Upper lobe of left lung (tissue), 6 donors: ENCODE measurements around the gene MUC16. TPM values are rescaled to one million over a fixed set of nuclear protein-coding genes. Genes with fewer than 3 reads are reported as not detected.

Source experiments
- ATAC-seq, 2 donors: fragments of 200-7000 bp; cut with Tn5 transposase; one replicate each; pipeline ENCODE4 v1.9.1; 2022; ENCODE audit warnings: mild to moderate bottlenecking in 2 of 2, moderate library complexity in 2 of 2; ENCODE audit not compliant: low FRiP score in 2 of 2
- DNase-seq, 2 donors: peaks; one replicate each; pipeline ENCODE4 v3.0.0-alpha.2; 2019 to 2020
- H3K27ac ChIP-seq, 4 donors: fragments of 200-600 bp; sonication (generic); one replicate each; pipeline ENCODE4 v1.5.1; 2016 to 2019
- H3K27me3 ChIP-seq, 4 donors: fragments of 200-600 bp; sonication (generic); one replicate each; pipeline ENCODE4 v1.5.1; 2017 to 2019
- H3K36me3 ChIP-seq, 4 donors: fragments of 200-600 bp; sonication (generic); one replicate each; pipeline ENCODE4 v1.5.1; 2016 to 2019
- H3K4me1 ChIP-seq, 4 donors: fragments of 200-600 bp; sonication (generic); one replicate each; pipeline ENCODE4 v1.5.1; 2018 to 2019
- H3K4me3 ChIP-seq, 4 donors: fragments of 200-600 bp; sonication (generic); one replicate each; pipeline ENCODE4 v1.5.1; 2017 to 2019; ENCODE audit warnings: mild to moderate bottlenecking in 2 of 4, moderate library complexity in 1 of 4
- H3K9me3 ChIP-seq, 4 donors: fragments of 200-600 bp; sonication (generic); one replicate each; pipeline ENCODE4 v1.5.1; 2018 to 2019
- CTCF ChIP-seq, 6 experiments: fragments of 450-650 bp in 4 of 6; fragments of 200-600 bp in 2 of 6; sonication (generic) in 2 of 6; IDR thresholded peaks; one replicate each; pipeline ENCODE4 v1.5.1; 2016 to 2019; ENCODE audit warnings: antibody characterized with exemption in 6 of 6
- EP300 ChIP-seq, 4 donors: sonication (generic); formaldehyde crosslinking; IDR thresholded peaks; one replicate each; pipeline ENCODE4 v1.5.1; 2017; ENCODE audit warnings: antibody characterized with exemption in 4 of 4, control low read depth in 2 of 4
- POLR2A ChIP-seq, 4 donors: fragments of 450-650 bp; IDR thresholded peaks; one replicate each; pipeline ENCODE4 v1.5.1; 2016 to 2017; ENCODE audit warnings: antibody characterized with exemption in 4 of 4, mild to moderate bottlenecking in 2 of 4
- POLR2AphosphoS5 ChIP-seq, 2 donors: sonication (generic); formaldehyde crosslinking; IDR thresholded peaks; one replicate each; pipeline ENCODE4 v1.5.1; 2017; ENCODE audit warnings: antibody characterized with exemption in 2 of 2
- WGBS, 2 donors: methylation state at CpG; one replicate each; pipeline ENCODE4 v1.1.5; 2017 to 2018; 5-methylcytosine and 5-hydroxymethylcytosine counted together
- total RNA-seq, 6 donors: library from RNA; depleted of rRNA in 4 of 6; stranded (reverse); fragments of >200 nt in 4 of 6; gene quantifications; one replicate each; pipeline versions ENCODE4 v1.1.0 to v1.2.1, GENCODE V29; 2016 to 2021
- donor health status: DM: no; HTN: no; CAD: no; lungs with moderate emphysema.
- donor health status: DM: no; HTN: yes; CAD: no; lungs with severe emphysema.

The MUC16 gene
- total RNA-seq, 6 donors from 2014 or later, result 0.15 to 24.7 (median 0.82) TPM

GRCh38 chr19:9043524-9043923 lies 33.3 kb upstream of the MUC16 start:
- WGBS, 2 donors, result 91 to 95% methylated on average over 5 of the region's 5 CpGs
- Histone ChIP-seq H3K27me3 (no peaks in the 10 kb centered on the region), H3K36me3 (no peaks in the 10 kb centered on the region), H3K4me3 (no peak overlapping the region), H3K4me1 (no peaks in the 10 kb centered on the region), H3K27ac (no peak overlapping the region), H3K9me3 (no peaks in the 10 kb centered on the region)
- ATAC-seq (no peak), DNase-seq (no peak)
- TF ChIP-seq CTCF (IDR thresholded peaks at IDR 0.05) (no peak), EP300 (IDR thresholded peaks at IDR 0.05) (no peak), POLR2A (IDR thresholded peaks at IDR 0.05) (no peak), POLR2AphosphoS5 (IDR thresholded peaks at IDR 0.05) (no peak)

GRCh38 chr19:9041023-9041422 lies 30.8 kb upstream of the MUC16 start:
- TF ChIP-seq POLR2AphosphoS5 (IDR thresholded peaks at IDR 0.05) (no peak), CTCF (IDR thresholded peaks at IDR 0.05) (no peak), EP300 (IDR thresholded peaks at IDR 0.05) (no peak), POLR2A (IDR thresholded peaks at IDR 0.05) (no peak)
- H3K4me1 ChIP-seq, result no peaks in the 10 kb centered on the region
- H3K4me3 ChIP-seq, result no peak overlapping the region
- ATAC-seq (no peak), DNase-seq (no peak)
- no peak overlapping the region for H3K27ac ChIP-seq
- WGBS, 2 donors, result 71 to 83% methylated on average over 8 of the region's 8 CpGs
- H3K36me3 ChIP-seq, result no peaks in the 10 kb centered on the region
- no peaks in the 10 kb centered on the region for H3K9me3 ChIP-seq
- H3K27me3 ChIP-seq, result no peaks in the 10 kb centered on the region

GRCh38 chr19:9040131-9040530 lies 29.9 kb upstream of the MUC16 start:
- no peak for TF ChIP-seq CTCF (IDR thresholded peaks at IDR 0.05)
- no peak for TF ChIP-seq POLR2A (IDR thresholded peaks at IDR 0.05)
- TF ChIP-seq POLR2AphosphoS5 (IDR thresholded peaks at IDR 0.05), result no peak
- no peak for TF ChIP-seq EP300 (IDR thresholded peaks at IDR 0.05)

GRCh38 chr19:9039728-9040127 lies 29.5 kb upstream of the MUC16 start:
- Histone ChIP-seq H3K4me3 (no peak overlapping the region), H3K27ac (no peak overlapping the region), H3K36me3 (no peaks in the 10 kb centered on the region), H3K9me3 (no peaks in the 10 kb centered on the region), H3K4me1 (no peaks in the 10 kb centered on the region), H3K27me3 (no peaks in the 10 kb centered on the region)
- no peak for ATAC-seq
- TF ChIP-seq EP300 (IDR thresholded peaks at IDR 0.05) (no peak), CTCF (IDR thresholded peaks at IDR 0.05) (no peak), POLR2AphosphoS5 (IDR thresholded peaks at IDR 0.05) (no peak)
- no peak for DNase-seq
- 59 to 66% methylated on average over 5 of the region's 5 CpGs for WGBS, 2 donors

More at GRCh38 chr19:9040131-9040530, 29.9 kb upstream of the MUC16 start:
- WGBS, 2 donors, result 68 to 71% methylated on average over 9 of the region's 9 CpGs
- no peaks in the 10 kb centered on the region for H3K4me1 ChIP-seq
- no peak overlapping the region for H3K27ac ChIP-seq
- H3K36me3 ChIP-seq, result no peaks in the 10 kb centered on the region
- ATAC-seq, result no peak
- no peak overlapping the region for H3K4me3 ChIP-seq
- DNase-seq, result no peak
- no peaks in the 10 kb centered on the region for H3K27me3 ChIP-seq
- no peaks in the 10 kb centered on the region for H3K9me3 ChIP-seq

GRCh38 chr19:9037400-9038062 lies 27.3 kb upstream of the MUC16 start:
- ATAC-seq, result no peak
- TF ChIP-seq POLR2A (IDR thresholded peaks at IDR 0.05), result no peak
- TF ChIP-seq EP300 (IDR thresholded peaks at IDR 0.05), result no peak
- TF ChIP-seq CTCF (IDR thresholded peaks at IDR 0.05), result no peak
- no peak for TF ChIP-seq POLR2AphosphoS5 (IDR thresholded peaks at IDR 0.05)

More at GRCh38 chr19:9037400-9038062, 27.3 kb upstream of the MUC16 start:
- Histone ChIP-seq H3K27ac (no peak overlapping the region), H3K4me3 (no peak overlapping the region), H3K4me1 (no peaks in the 10 kb centered on the region), H3K9me3 (no peaks in the 10 kb centered on the region), H3K36me3 (no peaks in the 10 kb centered on the region), H3K27me3 (no peaks in the 10 kb centered on the region)
- DNase-seq, result no peak
- 84 to 86% methylated on average over 8 of the region's 8 CpGs for WGBS, 2 donors
